ENCODE data around the gene ANXA8.
"Not testable (repeated sequence)": the region's sequence is repeated elsewhere in the genome, so short reads cannot be mapped to it uniquely, and the experiment has no call there.

GRCh38 chr10:47485943-47486342 lies 2.0 kb upstream of the ANXA8 start:
- not testable (repeated sequence) for TF ChIP-seq POLR2A, CTCF (IDR thresholded peaks at IDR 0.05)

Measured in esophagus squamous epithelium (tissue), 4 donors.